Measurements from ENCODE around the gene STIM1.

STIM1 gene

DNA sequence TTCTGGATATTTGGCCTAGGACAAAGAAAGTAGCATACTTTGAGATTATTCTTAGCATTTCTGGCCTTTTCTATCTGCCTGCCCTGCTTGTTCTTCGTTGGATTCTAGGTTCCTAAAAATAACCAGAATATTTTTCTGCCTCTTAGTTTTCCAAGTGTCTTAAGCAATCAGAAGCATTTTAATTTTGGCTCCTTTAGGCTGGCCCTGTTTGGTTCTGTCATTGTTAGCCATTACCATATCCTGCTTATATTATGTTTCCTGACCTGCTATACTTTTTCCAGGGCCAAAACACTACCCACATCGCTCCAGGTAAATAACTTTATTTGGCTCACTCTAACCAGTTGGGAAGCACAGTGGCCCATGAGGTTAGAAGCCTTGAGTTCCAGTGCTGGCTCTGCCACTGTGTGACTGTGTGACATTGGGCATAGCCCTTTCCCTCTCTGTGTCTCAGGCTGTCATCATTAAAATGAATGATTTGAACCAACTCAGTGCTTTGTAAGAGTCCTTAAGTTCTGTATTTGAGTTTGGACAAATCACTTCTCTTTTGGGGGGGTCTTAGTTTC lies 91.1 kb downstream of the STIM1 start:
- DNase-seq (ENCODE audit: low read depth in 1 of 2, low spot score in 1 of 2) = no peak

GRCh38 chr11:3947061-3947460 lies 91.6 kb downstream of the STIM1 start:
- peak in 1 of 2 donors; percentile 33 for DNase-seq (ENCODE audit: low read depth in 1 of 2, low spot score in 1 of 2)

- DNase-seq (ENCODE audit: low read depth in 1 of 2, low spot score in 1 of 2) = no peak
Observed at GRCh38 chr11:3949125-3949524, 93.7 kb downstream of the STIM1 start.

DNA sequence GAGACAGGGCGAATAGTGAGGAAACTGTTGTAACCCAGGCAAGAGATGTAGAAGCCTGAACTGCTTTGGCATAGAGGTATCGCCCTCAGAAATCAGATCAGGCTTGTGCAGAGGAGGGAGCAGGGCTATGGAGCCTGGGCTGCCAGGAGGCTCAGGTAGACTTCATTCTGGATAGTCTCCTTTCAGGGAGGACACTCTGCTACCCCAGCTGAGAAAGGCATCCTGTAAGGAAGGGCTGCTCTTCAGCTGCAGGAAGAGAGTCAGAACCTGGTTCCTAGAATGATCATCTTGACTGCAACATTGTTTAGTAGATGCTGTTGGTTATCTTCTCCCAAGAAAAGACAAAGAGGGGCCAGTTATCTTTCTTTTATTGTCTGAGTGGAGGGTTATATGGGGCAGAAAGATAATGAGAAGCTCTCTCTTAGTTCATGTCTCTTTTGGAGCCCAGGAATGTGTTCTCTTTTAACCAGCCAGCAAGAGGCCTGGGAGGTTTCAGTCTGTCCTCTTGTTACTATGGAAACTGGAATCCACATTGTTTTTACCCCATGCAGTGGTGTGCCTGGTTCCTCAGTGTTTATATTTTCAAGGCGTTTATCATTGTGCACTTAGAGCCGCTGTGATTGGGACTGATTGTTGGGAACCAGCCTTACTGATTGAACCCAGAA lies 95.7 kb downstream of the STIM1 start:
- no peak for DNase-seq (ENCODE audit: low read depth in 1 of 2, low spot score in 1 of 2)

DNA sequence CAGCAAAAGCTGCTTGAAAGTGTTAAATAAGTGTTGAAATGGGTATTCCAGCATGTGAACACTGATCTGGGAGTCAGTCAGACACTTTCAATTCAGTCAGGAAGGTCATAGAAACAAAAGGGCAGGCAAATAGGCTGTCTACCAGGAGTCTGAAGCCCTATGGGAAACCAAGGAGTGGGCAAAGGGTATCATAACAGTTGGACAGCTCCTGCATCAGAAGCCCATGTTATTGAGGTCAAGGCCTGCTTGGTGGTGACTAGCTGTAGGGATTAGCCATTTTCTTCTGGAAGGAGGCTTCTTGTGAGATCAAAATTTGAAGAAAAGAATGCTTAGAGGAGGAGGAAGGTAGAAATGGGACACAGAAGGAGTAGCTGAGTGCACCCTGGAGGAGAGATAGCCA lies 97.3 kb downstream of the STIM1 start:
- no peak for DNase-seq (ENCODE audit: low read depth in 1 of 2, low spot score in 1 of 2)

DNA sequence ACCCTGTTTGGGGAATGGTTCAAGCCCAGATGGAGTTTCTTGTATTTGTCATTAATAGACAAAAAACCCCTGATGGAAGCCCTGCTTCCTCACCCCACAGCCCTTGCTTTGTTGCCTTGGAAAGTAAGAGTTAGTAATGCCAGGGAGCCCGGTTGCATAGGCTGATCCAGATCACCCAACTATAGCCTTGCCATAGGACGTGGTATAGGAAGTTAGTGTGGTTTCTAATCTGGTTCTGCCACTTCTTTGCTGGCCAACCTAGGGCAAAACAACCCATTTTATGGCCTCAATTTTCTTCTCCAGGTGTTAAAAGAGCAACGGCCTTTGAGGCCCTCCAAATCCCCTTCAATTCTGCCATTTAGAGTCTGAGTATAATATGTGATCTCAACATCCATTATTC lies 97.9 kb downstream of the STIM1 start:
- no peak for DNase-seq (ENCODE audit: low read depth in 1 of 2, low spot score in 1 of 2)

GRCh38 chr11:3954448-3955298 lies 99.2 kb downstream of the STIM1 start:
- no peak for DNase-seq (ENCODE audit: low read depth in 1 of 2, low spot score in 1 of 2)

- no peak for DNase-seq (ENCODE audit: low read depth in 1 of 2, low spot score in 1 of 2)
Observed at GRCh38 chr11:3955299-3955665, 99.8 kb downstream of the STIM1 start.

- no peak for DNase-seq (ENCODE audit: low read depth in 1 of 2, low spot score in 1 of 2)
Observed at GRCh38 chr11:3956038-3956437, 100.6 kb downstream of the STIM1 start.

DNA sequence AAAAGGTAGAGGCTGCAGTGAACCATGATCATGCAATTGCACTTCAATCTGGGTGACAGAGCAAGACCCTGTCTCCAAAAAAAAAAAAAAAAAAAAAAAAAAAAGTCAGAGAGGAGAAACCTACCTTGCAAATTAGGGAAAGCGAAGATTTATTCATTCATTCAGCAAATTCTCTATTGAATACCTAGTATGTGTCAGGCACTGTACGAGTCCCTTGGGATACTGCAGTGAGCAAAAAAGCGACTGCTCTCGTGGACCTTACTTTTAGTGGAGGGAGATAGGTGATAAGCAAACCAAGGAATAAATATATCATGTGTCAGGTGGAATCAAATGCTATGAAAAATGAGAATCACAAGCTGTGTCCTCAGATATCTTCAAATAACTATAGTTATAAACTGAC lies 101.3 kb downstream of the STIM1 start:
- DNase-seq (ENCODE audit: low read depth in 1 of 2, low spot score in 1 of 2) = no peak

DNA sequence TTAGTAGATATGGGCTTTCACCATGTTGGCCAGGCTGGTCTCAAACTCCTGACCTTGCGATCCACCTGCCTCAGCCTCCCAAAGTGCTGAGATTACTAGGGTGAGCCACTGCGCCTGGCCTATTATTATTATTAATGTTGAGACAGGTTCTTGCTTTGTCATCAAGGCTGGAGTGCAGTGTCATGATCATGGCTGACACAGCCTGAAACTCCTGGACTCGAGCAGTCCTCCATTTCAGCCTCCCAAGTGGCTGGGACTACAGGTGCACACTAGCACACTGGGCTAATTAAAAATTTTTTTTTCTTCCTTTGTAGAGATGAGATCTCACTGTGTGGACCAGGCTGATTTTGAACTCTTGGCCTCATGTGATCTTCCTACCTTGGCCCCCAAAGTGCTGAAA lies 102.0 kb downstream of the STIM1 start:
- no peak for DNase-seq (ENCODE audit: low read depth in 1 of 2, low spot score in 1 of 2)

DNA sequence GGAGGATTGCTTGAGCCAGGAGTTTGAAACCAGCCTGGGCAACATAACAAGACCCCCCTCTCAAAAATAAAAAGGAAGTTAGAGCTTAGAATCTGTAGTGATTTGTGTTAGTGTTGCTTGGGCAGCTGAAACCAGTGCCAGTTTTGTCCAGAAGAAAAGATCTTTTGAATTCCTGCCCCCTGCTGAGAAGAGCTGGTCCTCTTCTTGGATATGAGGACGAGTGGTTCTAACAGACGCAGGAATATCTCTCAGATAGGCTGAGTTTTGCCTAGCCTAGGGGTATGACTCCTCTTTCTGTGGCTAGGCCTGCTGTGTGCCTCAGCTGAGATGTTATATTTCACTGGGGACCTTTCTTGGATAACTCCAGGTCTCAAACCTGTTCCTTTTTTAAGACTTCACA lies 102.8 kb downstream of the STIM1 start:
- DNase-seq (ENCODE audit: low read depth in 1 of 2, low spot score in 1 of 2) = no peak

DNA sequence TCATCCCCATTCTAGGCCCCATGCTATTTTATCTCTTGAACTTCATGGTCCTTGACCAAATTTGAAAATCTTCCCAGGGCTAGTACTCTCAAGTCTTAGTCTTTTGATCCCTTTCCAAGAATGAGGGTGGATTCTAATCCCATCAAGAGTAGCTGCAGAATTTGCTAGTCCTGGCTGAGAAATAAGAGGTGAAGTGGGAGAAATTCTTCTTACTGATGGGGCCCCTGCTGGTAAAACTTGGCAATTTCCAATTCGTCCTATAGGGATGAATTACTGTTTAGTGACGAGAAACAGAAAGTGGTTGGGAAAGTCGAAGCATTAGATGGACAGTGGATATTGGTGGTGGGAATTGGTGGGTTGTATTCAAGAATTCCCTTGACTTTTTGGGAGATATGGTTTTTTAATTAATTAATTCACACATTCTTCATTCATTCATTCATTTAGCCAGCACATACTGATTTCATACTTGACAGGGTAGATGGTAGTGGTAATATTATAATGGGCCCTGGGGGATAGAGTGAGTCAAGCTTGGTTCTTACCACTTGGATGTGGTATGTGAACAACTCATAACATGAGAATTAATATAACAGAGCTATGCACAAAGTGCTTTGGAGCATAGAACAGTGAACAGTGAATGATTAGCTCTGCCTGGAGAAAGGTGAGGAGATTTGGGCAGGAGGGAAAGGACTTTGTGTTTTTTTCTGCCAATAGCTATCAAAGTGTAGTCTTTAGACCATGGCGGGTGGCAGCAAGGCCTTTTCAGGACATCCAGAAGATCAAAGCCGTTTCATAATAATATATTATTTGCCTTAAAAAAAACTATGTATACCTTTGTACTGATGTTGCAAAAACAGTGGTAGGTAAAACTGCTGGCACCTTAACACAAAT lies 103.8 kb downstream of the STIM1 start:
- no peak for DNase-seq (ENCODE audit: low read depth in 1 of 2, low spot score in 1 of 2)

DNA sequence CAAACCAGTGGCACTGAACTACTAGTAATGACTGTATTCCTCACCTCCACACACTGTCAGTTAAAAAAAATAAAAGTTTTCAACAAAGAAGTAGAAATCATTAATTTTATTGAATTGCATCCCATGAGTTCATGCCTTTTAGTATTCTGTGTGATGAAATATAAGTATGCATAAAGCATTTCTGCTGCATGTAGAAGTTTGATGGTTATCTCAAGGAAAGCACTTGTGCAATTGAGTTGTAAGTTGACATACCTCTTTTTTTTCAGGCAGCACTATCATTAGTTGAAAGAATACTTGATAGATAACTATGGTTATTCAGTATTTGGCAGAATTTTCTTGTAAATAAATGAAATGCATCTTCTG lies 104.4 kb downstream of the STIM1 start:
- DNase-seq (ENCODE audit: low read depth in 1 of 2, low spot score in 1 of 2) = no peak

- DNase-seq (ENCODE audit: low read depth in 1 of 2, low spot score in 1 of 2) = no peak
Observed at GRCh38 chr11:3962406-3962840, 107.0 kb downstream of the STIM1 start.

GRCh38 chr11:3964056-3964455 lies 108.6 kb downstream of the STIM1 start:
- DNase-seq (ENCODE audit: low read depth in 1 of 2, low spot score in 1 of 2) = no peak

- no peak for DNase-seq (ENCODE audit: low read depth in 1 of 2, low spot score in 1 of 2)
Observed at GRCh38 chr11:3964935-3965604, 109.6 kb downstream of the STIM1 start.

DNA sequence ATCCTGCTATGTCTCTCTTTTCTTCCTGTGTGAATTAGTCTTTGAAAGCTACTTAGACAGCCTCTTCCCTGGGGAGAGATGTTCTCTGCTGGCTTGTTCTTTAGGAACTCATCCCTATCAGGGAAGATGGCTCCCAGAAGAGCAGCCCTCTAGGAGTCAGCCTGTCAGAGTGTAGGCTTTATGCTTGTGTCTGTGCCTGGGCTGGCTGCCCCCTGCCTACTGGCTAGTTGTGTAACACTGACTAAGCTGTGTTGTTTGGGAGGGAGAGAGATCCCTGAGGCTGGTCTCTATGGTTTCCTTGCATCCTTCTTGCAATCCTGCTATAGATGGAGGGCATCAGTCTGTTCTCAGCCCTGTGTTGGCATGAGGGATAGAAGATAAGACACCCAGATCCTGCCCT lies 112.2 kb downstream of the STIM1 start:
- DNase-seq (ENCODE audit: low read depth in 1 of 2, low spot score in 1 of 2) = no peak

- no peak for DNase-seq (ENCODE audit: low read depth in 1 of 2, low spot score in 1 of 2)
Observed at GRCh38 chr11:3969200-3969599, 113.7 kb downstream of the STIM1 start.

DNA sequence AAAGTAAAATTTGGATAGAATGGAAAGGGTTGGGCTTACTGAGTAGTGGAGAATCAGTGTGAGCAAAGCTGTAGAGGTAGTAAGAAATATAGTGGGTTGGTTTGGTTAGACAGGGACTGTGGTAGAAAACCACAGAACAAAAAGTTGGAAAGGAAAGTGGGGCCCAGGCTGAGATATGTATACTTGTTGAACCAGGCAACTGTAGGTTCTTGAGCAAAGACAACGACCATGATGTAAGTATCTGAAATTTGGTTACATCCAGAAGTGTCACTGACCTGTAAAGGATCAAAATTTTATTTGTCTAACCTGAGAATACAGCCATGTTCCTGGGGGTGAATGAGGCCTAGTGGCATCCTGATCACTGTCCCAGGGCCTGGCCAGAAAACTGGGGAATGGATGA lies 114.1 kb downstream of the STIM1 start:
- DNase-seq (ENCODE audit: low read depth in 1 of 2, low spot score in 1 of 2) = no peak

GRCh38 chr11:3970108-3970507 lies 114.6 kb downstream of the STIM1 start:
- no peak for DNase-seq (ENCODE audit: low read depth in 1 of 2, low spot score in 1 of 2)
